Stimulated activated CD4-positive, alpha-beta T cell treated with anti-CD3 and anti-CD28 coated beads, Interleukin-15, amount 100 ng/mL, for 1 hour (primary cell): ENCODE measurements around the gene OR2F2.

Source experiments
- DNase-seq, 2 donors: peaks; one replicate each; pipeline ENCODE4 v3.0.0-alpha.2; 2020; ENCODE audit warnings: low read depth in 1 of 2, low spot score in 1 of 2

Gene OR2F2, protein sequence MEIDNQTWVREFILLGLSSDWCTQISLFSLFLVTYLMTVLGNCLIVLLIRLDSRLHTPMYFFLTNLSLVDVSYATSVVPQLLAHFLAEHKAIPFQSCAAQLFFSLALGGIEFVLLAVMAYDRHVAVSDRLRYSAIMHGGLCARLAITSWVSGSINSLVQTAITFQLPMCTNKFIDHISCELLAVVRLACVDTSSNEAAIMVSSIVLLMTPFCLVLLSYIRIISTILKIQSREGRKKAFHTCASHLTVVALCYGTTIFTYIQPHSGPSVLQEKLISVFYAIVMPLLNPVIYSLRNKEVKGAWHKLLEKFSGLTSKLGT

DNA sequence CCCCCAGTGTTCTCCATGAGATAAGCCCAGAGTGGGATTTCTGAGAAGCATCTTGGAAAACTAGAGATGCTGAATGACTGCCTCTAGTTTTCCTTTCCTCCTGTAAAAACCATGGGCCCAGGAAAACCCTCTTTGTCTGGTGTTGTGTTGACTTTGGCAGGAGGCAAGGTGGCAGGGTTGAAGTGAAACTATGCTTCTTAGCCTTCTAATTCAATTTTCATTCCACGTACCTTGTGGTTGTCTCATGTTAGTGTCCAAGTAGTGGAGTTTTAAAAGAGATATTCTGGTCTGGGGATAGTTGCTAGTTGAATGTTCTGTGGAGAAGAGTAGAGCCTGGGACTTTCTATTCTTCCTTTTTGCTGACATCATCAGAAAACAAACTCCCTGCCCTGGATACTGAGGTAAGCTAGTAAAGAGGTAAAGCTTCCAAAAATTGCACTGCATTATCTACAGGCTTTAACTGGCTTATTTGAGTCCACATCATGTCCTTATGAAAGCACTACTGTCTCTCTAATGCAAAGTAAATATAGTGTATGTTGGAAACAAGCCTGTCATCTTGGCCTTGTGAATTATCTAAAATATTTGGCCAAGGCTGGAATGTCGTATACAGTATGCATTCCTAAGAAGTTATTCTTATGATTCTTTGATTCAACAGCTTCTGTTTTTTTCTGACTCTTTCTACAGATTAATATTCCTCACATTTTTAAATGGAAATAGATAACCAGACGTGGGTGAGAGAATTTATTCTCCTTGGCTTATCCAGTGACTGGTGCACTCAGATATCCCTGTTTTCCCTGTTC lies at the start of gene OR2F2:
TSS of gene OR2F2 (plus strand) at position 708 of the 800 bp plus-strand sequence. CDS start at position 708, 0 bp downstream.
- DNase-seq: no peak

DNA sequence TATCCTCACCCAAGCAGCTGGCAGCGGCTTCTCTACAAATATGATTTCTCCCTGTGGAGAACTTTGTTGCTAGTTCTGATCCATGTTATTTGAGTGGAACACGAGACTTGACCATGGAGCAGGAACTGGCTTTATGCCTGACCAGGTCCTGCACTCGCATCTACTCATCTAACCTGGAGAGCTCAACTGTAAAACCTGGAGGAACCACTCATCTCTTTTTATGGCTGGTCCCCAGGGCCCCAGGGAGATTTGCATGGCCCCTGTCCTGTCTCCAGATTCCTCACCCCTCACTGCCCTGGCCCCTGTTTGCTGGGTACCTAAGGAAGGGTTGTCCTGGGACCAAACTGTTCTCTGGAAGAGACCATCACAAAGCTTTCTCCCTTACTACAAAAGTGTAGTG lies 49.1 kb upstream of the OR2F2 start:
- no peak for DNase-seq

DNA sequence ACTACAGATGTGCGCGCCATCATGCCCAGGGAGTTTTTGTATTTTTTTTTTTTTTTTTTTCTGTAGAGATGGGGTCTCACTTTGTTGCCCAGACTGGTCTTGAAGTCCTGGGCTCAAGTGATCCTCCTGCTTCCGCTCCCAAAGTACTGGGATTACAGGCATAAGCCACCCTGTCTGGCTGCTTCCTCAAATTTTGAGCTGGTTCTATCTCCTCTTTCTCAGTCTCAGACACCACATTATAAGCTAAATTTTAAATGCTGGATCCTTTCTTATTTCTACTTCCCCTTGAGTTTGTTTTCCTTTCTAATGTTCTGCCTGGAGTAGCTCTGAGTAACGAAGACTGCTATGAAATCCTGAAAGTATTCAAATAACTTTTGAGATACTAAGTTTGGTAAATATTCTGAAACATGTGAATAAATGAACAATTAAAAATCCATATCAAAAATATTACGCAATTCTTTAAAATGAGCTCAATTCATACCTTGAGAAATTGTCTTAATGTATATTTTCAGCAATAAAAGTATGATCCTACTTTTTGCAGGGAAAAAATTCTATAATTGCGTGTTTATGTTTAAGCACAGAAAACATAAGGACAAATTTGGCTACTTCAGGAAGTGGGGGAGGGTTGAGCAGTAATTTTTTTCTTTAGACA lies 48.1 kb upstream of the OR2F2 start:
- DNase-seq: no peak

DNA sequence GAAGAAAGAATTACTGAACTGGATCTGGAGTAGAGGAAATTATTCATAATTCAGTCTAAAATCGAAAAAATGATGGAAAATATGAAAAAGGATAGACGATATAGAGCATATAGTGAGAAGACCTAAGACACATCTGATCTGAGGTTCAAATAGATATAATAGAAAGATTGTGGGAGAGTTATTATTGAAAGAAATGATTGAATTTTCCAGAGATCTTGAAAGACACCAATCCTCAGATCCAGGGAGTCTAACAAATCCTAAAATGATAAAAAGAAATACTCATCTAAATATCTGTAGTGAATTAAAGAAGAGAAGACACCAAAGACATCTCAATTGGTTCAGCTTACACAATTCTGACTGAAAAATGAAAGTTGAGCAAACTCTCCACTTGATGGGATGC lies 46.0 kb upstream of the OR2F2 start:
- no peak for DNase-seq

DNA sequence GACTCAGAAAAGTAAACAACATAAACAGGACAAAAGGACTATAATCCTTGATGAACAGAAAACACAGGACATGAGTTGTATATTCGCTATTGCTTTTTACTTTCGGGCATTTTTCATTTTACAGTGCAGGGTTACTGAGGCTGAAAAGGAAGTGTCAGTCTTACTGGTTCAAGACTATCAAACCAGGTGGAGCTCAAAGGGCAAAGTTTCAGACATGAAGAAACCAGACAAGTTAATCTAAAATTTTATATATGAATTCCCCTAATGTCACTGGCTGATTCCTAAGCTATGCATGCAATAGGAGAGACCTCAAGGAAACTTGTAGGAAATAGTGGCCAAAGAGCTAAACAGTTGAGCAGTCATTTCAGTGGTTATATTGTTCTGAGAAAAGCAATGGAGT lies 44.5 kb upstream of the OR2F2 start:
- DNase-seq: no peak

DNA sequence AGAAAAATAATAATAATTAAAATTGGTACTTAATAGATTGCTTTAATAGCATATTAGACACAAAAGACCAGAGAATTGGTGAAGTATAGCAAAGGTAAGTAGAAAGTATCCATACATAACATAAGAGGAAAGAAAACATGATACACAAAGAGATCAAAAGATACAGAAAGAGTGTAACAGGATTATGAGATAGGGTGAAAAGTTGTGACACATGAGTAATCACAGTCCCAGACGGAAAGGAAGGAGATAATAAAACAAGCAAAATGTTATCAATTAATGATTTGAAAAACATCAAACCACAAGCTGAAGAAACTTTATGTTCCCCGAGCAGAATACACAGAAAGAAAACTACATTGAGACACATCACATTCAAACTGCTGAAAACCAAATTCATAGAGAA lies 43.6 kb upstream of the OR2F2 start:
- DNase-seq: no peak

DNA sequence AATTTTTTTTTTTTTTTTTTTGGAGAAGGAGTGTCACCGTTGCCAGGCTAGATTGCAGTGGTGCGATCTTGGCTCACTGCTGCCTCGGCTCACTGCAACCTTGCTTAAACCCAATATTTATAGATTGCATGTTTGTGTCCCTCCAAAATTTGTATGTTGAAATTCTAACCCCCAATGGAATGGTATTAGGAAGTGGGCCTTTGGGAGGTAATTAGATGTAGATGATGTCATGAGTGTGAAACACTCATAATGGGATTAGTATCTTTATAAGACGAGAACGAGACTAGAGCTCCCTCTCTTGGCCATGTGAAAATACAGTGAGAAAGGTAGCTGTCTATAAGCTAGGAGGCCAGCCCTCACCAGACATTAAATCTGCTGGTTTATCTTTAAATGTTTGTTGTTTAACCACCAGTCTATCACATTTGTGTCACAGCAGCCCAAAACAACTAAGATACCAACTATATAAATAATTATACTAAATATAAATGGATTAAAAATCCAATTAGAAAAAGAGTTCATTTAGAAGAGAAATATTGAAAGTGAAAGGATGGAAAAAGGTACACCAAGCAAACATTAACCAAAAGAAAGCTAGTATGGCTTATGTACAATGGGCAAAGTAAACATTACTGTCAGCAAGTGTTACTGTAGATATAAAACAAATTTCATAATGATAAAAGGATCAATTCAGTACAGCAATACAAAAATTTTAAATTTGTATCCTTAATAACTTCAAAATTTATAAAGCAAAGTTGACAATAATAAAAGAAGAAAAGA lies 42.3 kb upstream of the OR2F2 start:
- no peak for DNase-seq

DNA sequence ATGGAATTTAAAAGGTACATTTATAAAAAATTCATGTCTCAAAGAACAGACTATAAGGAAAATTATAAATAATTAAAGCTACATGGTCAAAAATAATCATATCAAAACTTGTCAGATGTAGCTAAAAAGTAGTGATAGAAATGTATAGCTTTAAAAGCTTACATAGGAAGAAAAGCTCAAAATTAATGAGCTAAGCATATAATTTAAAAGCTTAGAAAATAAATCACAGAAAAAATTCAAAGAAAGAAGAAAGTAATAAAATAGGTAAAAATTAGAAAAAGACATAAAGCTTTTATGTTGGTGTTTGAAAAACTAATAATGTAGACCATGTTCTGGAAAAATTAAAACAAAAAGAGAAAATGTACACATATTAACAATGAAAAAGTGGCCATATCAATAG lies 38.4 kb upstream of the OR2F2 start:
- no peak for DNase-seq

DNA sequence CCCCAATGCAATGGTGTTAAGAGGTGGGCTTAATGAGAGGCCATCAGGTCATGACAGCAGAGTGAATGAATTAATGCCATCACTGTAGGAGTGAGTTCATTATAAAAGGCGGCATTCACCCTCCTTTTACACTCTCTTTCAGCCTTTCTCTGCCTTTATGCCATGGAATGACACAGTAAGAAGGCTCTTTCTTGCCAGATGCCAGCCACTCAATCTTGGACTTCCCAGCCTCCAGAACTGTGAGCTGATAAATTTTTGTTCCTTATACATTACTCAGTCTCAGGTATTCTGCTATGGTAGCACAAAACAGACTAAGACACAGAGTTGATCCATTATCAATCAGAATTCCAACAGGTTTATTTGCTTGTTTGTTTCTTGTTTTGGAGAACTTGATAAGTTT lies 36.2 kb upstream of the OR2F2 start:
- no peak for DNase-seq

DNA sequence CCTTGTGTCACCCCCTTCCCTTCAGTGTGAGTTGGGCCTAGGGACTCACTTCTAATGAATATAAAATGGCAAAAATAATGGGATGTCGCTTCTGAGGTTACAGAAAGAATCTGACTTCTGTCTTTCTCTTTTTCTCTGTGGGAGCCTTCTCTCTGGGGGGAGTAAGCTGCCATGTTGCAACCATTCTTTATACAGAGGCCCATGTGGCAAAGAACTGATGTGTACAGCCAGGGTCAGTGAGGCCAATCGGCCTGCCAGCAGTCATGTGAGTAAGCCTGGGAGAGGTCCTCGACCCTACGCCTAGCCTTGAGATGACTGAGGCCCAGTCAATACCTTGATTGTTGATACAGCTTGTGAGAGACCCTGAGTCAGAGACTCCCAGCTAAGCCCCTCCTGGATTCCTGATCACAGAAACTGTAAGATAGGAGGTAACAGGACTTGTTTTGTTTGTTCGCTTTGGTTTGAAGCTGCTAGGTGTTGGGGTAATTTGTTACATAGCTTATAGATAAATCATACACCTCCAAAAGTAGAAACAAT lies 34.7 kb upstream of the OR2F2 start:
- no peak for DNase-seq

DNA sequence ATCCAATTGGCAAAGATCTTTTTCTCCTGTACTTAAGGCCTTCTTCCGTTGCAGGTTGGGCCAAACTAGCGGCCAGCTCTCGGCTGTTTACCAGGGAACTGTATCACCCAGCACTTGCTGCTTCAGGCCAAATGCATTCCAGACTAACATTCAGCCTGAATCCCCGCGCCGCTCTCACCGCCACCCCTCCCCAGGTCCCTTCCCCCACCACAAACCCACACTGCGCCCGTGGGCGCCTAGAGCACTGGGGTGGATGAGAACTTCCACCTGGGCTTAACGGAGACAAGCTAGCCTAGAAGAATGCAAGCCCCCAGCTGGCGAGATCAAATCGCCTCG lies 33.7 kb upstream of the OR2F2 start:
- DNase-seq: no peak

DNA sequence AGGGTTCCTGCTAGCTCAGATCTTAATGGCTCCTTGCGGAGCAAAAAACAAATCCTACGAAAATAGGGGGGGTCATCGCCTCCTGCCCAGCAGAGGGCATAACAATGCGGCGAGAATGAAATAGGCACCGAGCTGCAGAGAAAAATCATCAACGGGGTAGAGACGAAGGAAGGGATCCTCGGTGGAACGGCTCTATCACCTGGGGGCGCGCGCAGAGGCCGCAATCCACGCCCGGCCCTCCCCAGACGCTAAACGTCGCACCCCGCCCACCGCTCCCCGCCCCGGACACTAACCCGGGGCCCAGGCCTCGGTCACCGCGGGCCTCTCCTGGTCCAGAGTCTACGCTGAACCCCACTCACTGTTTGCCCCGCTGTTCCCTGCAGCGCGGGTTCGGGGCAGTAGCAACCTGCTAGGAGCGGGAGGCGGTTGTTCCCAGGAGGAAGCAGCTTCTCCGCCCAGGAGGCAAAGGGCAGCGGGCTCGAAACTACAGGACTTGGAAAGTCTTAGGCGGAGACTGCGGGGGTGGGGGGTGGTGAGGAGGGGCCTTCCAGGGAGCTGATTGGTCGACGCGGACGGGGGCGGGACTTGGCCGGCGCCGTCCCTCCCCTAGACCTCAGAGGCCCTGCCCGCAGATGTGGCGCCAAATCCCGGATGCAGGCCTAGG lies 33.2 kb upstream of the OR2F2 start, which contains the start of gene TCAF1:
TSS of gene TCAF1 (minus strand) at position 509 of the 664 bp plus-strand sequence. CDS start 25,568 bp downstream, outside the sequence.
- peak; percentile 77 to 87 for DNase-seq

DNA sequence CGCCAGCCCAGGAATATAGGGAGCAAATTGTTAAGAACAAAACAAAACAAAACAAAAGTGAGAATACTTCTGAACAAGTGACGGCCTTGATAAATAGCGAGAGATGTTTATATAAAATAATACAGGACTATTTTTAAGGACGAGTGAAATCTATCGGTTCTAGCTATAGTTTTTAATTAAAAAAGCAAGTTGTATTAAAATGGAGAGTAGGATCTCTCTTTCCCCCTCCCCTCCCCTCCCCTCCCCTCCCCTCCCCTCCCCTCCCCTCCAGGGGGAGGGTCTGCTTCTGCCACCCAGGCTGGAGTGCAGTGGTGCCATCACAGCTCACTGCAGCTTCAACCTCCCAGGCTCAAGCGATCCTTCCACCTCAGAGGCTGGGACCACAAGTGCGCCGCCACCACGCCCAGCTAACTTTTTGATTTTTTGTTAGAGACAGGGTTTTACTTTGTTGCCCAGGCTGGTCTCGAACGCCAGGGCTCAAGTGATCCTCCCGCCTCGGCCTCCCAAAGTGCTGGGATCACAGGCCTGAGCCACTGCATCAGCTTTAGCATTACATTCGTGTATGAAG lies 32.6 kb upstream of the OR2F2 start:
- DNase-seq: no peak

DNA sequence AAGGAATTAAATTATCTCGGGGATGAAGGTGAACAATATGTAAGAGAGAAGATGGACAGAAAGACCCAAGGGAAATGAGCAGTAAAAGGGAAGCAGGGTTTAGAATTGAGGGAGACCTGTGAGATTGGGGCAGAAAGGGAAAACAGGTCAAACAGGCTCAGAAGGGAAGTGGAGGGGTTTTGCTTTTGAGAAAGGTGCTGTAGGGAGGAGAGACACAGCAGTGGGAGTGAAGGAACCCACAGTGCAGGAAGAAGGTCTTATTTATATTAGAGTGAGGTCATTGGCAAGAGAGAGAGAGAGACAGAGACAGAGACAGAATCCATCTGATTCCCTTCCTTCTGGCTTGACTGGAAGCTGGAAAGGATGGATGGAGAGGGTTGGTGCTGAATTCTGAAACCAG lies 29.5 kb upstream of the OR2F2 start:
- no peak for DNase-seq

DNA sequence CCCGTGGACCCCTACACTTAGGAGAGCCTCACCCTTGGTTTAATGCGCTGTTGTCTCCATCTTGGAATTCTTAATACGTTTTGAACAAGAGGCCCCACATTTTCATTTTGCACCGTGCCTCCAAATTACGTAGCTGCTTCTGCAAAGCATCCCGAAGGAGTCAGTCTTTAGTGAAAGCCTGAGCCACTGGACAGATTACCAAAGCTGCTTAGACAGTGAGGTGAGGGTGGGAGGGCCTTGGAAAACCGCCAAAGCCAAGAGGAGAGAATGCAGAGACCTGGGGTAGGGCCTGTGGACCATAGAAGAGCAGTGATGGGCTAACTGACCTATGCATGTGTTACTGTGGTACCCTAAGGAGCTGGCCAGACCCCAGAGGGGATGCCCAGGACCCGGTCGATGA lies 28.9 kb upstream of the OR2F2 start:
- DNase-seq: no peak

DNA sequence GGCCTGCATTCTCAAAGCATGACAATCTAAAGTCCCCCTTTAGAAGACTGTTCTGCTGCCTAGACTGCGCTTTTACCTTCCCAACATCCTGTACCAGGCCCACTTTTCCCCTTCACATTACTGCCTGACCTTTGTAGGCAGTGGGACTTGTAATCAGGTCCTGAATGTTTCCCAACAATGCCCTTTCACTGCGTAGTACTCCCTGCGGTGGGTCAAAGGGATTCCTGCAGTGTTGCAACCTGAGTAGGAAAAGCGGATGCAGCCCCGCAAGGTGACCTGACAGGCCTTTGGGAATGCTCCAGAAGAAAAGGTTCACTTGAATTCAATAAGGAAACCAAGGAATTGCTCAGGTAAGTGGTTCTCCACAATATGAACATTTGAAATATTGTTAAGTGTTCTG lies 28.1 kb upstream of the OR2F2 start:
- no peak for DNase-seq

DNA sequence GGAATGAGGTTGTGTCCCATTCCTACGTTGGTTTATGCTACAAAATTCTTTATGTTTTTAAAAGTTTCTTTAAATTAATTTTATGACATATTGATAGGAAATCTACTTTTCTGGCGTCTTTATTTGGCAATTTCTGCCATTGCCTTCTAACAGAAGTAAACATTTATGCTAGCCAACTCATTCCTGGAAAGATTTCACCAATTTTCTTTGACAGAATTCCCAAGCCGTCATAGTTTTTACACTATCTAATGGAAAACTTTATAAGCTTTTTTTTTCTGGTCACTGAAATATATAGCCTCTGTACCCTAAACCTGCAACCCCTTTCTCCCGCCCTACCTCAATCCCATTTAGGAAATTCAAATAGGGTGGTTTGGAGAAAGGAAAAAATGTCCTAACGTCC lies 26.9 kb upstream of the OR2F2 start:
- no peak for DNase-seq

DNA sequence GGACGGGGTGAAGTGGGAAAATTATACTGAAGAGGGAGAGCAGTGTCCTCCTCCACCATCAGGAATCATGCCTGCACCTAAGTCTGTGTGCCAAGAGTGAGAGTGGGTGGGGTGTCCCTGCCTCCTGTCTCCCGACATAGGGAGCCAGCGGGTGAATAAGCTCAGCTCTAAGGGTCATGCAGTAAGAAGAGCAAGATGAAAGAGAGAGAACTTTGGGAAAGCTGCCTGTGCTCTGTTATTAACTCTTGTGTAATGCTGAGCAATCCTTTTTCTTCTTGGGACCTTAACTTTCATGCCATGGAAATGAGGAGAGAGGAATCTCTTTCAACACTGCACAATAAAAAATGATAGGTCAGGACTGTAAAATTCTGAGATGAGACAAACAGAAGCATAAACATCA lies 25.2 kb upstream of the OR2F2 start:
- DNase-seq: no peak

DNA sequence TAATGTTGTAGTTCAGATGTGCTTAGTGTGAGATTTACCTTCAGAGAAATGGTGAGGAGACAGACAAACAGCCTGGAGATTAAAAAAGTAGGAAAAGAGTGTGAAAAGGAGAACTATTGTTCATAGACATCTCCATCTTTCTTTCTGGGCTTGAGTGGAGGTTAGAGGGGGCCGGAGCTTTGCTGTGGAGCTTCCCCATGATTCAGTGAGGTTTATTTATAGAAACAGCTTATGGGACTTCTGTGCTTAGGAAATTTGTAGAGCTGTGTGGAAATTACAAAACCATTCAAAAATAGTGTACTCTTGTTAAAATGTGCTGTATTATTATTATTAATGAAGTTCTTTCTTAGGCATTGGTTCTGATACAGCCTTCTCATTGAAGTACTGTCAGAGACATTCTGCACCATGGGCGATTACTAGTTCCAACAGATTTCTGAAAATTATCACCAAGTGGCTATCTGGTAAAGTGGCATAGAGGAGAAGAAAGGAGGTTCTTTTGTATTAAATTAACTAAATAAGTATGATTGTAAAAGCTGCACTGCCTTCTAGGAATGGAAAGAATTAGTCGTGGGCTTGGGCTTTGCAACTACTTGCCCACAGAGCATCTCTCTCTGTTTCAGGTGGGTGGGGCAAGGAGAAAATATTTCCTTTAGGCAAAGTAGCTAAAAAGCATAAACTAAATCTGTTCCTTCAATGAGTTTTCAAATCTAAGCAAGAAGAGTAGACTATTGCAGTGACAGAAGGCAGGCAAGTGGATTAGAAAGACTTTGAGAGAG lies 24.4 kb upstream of the OR2F2 start:
- no peak for DNase-seq
